ENCODE data around the gene CCDC8. TPM values are rescaled to one million over a fixed set of nuclear protein-coding genes. Genes with fewer than 3 reads are reported as not detected.

CCDC8 gene
- total RNA-seq, 4 donors from 2014 or later, result 4.3 to 10.1 (median 7.6) TPM

GRCh38 chr19:46368116-46368515, 45.2 kb downstream of the CCDC8 start:
- H3K36me3 ChIP-seq, result peaks cover 0 to 66% of the 10 kb centered on the region in 2 donors
- no peak for TF ChIP-seq CTCF (IDR thresholded peaks at IDR 0.05)
- no peak for TF ChIP-seq POLR2A (IDR thresholded peaks at IDR 0.05)
- TF ChIP-seq EP300 (IDR thresholded peaks at IDR 0.05), result no peak
- TF ChIP-seq POLR2AphosphoS5 (IDR thresholded peaks at IDR 0.05), result no peak
- H3K27ac ChIP-seq, result no peak overlapping the region
- H3K27me3 ChIP-seq, result no peaks in the 10 kb centered on the region
- H3K9me3 ChIP-seq, result no peaks in the 10 kb centered on the region
- WGBS, 2 donors (ENCODE audit: low coverage in 1 of 2), result 80 to 90% methylated on average over 1 to 7 of the region's 7 CpGs
- ATAC-seq, result no peak
- peaks cover 0 to 18% (median 6%) of the 10 kb centered on the region in 3 donors for H3K4me1 ChIP-seq
- no peak overlapping the region for H3K4me3 ChIP-seq

- Histone ChIP-seq H3K9me3 (no peaks in the 10 kb centered on the region), H3K27ac (no peak overlapping the region), H3K27me3 (no peaks in the 10 kb centered on the region), H3K4me3 (no peak overlapping the region), H3K4me1 (peaks cover 0 to 11% (median 0%) of the 10 kb centered on the region in 3 donors), H3K36me3 (peaks cover 0 to 66% of the 10 kb centered on the region in 2 donors)
- TF ChIP-seq CTCF (IDR thresholded peaks at IDR 0.05), result no peak
- TF ChIP-seq POLR2AphosphoS5 (IDR thresholded peaks at IDR 0.05), result no peak
- no peak for TF ChIP-seq EP300 (IDR thresholded peaks at IDR 0.05)
- TF ChIP-seq POLR2A (IDR thresholded peaks at IDR 0.05), result no peak
- no peak for ATAC-seq
- WGBS, 2 donors (ENCODE audit: low coverage in 1 of 2), result 89 to 100% methylated on average over 2 of the region's 5 CpGs
These were observed 45.9 kb downstream of the CCDC8 start for GRCh38 chr19:46367426-46367825.

GRCh38 chr19:46366620-46367292, 46.6 kb downstream of the CCDC8 start:
- Histone ChIP-seq H3K4me3 (no peak overlapping the region), H3K27me3 (no peaks in the 10 kb centered on the region), H3K27ac (no peak overlapping the region), H3K4me1 (peaks cover 0 to 7% (median 0%) of the 10 kb centered on the region in 3 donors), H3K9me3 (no peaks in the 10 kb centered on the region), H3K36me3 (peaks cover 0 to 66% of the 10 kb centered on the region in 2 donors)
- TF ChIP-seq POLR2A (IDR thresholded peaks at IDR 0.05) (no peak), EP300 (IDR thresholded peaks at IDR 0.05) (no peak), CTCF (IDR thresholded peaks at IDR 0.05) (no peak), POLR2AphosphoS5 (IDR thresholded peaks at IDR 0.05) (no peak)
- no peak for ATAC-seq
- 77 to 81% methylated on average over 8 to 9 of the region's 9 CpGs for WGBS, 2 donors (ENCODE audit: low coverage in 1 of 2)

- TF ChIP-seq CTCF (IDR thresholded peaks at IDR 0.05) (no peak), EP300 (IDR thresholded peaks at IDR 0.05) (no peak), POLR2A (IDR thresholded peaks at IDR 0.05) (no peak), POLR2AphosphoS5 (IDR thresholded peaks at IDR 0.05) (no peak)
- ATAC-seq, result no peak
- WGBS, 2 donors (ENCODE audit: low coverage in 1 of 2), result 76 to 83% methylated on average over 1 to 3 of the region's 4 CpGs
- H3K27ac ChIP-seq, result no peak overlapping the region
- H3K36me3 ChIP-seq, result peaks cover 0 to 57% of the 10 kb centered on the region in 2 donors
- H3K4me1 ChIP-seq, result no peaks in the 10 kb centered on the region
- no peaks in the 10 kb centered on the region for H3K9me3 ChIP-seq
- no peak overlapping the region for H3K4me3 ChIP-seq
- no peaks in the 10 kb centered on the region for H3K27me3 ChIP-seq
These were observed 47.8 kb downstream of the CCDC8 start for GRCh38 chr19:46365561-46365960.

GRCh38 chr19:46364359-46364758, 49.0 kb downstream of the CCDC8 start:
- H3K9me3 ChIP-seq, result no peaks in the 10 kb centered on the region
- no peaks in the 10 kb centered on the region for H3K4me1 ChIP-seq
- TF ChIP-seq POLR2A (IDR thresholded peaks at IDR 0.05) (no peak), POLR2AphosphoS5 (IDR thresholded peaks at IDR 0.05) (no peak), CTCF (IDR thresholded peaks at IDR 0.05) (no peak), EP300 (IDR thresholded peaks at IDR 0.05) (no peak)
- no peak overlapping the region for H3K4me3 ChIP-seq
- no peak for ATAC-seq
- no peak overlapping the region for H3K27ac ChIP-seq
- peaks cover 0 to 58% of the 10 kb centered on the region in 2 donors for H3K36me3 ChIP-seq
- 80 to 91% methylated on average over 2 of the region's 2 CpGs for WGBS, 2 donors (ENCODE audit: low coverage in 1 of 2)
- H3K27me3 ChIP-seq, result no peaks in the 10 kb centered on the region
